Muscle of leg (tissue), 11 donors: ENCODE data around the gene PHEX. TPM values are rescaled to one million over a fixed set of nuclear protein-coding genes. Genes with fewer than 3 reads are reported as not detected.

Source experiments
- DNase-seq: peaks from one replicate; pipeline ENCODE4 v3.0.0; 2013
- H3K27ac ChIP-seq: one replicate; pipeline ENCODE4 v1.5.1; 2013; ENCODE audit warnings: mild to moderate bottlenecking, low read length, control low read depth
- H3K27me3 ChIP-seq: one replicate; pipeline ENCODE4 v1.6.1; 2013; ENCODE audit warnings: low read length; ENCODE audit not compliant: control insufficient read depth, insufficient read depth
- H3K36me3 ChIP-seq: one replicate; pipeline ENCODE4 v1.6.1; 2013; ENCODE audit warnings: low read length; ENCODE audit not compliant: control insufficient read depth, insufficient read depth
- H3K4me1 ChIP-seq: one replicate; pipeline ENCODE4 v1.6.1; 2013; ENCODE audit warnings: low read length; ENCODE audit not compliant: control insufficient read depth, insufficient read depth
- H3K4me3 ChIP-seq: one replicate; pipeline ENCODE4 v1.5.1; 2013; ENCODE audit warnings: low read length, control low read depth
- H3K9me3 ChIP-seq: replicated peaks from 2 replicates; pipeline ENCODE4 v1.6.1; 2013; ENCODE audit warnings: low read depth, low read length; ENCODE audit not compliant: control insufficient read depth
- WGBS: methylation state at CpG from one replicate; pipeline ENCODE4 v1.1.5; 2013; ENCODE audit warnings: missing lambda C conversion rate; ENCODE audit not compliant: insufficient coverage; 5-methylcytosine and 5-hydroxymethylcytosine counted together
- polyA plus RNA-seq, 8 donors: library from polyadenylated mRNA; unstranded; fragments of 120-200 nt; gene quantifications; one replicate each; pipeline versions ENCODE4 v1.2.1 to v1.2.3, GENCODE V29; 2013; ENCODE audit warnings: inconsistent platforms in 1 of 8, low replicate concordance in 1 of 8; ENCODE audit not compliant: insufficient read length in 8 of 8, insufficient read depth in 1 of 8
- total RNA-seq: library from RNA; stranded (reverse); fragments of 120-200 nt; gene quantifications from one replicate; pipeline ENCODE4 v1.2.4, GENCODE V29; 2013

PHEX gene
- total and polyA plus RNA-seq, 9 donors = 1.9 to 5.3 (median 4.5) TPM

DNA sequence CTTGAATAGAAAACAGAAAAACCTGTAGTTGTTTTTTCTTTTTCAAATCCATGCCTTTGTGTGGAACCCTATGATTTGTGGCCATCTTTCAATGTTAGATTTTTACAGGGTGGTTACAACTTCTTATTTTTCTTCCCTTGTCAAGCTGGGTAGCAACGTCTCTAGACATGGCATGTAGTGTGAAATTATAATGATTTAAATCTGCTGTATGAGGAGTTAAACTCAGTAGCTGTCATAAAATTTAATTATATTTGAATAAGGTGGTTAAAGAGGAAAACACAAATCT is 162.5 kb downstream of the PHEX start:
- no peak overlapping the region for H3K4me3 ChIP-seq
- H3K9me3 ChIP-seq = no peaks in the 10 kb centered on the region
- peaks cover 11% of the 10 kb centered on the region for H3K27me3 ChIP-seq
- no CpG with 5 or more reads among the region's 1 CpG for WGBS
- DNase-seq = no peak
- no peak overlapping the region for H3K27ac ChIP-seq
- H3K4me1 ChIP-seq = peaks cover 2% of the 10 kb centered on the region
- no peaks in the 10 kb centered on the region for H3K36me3 ChIP-seq

DNA sequence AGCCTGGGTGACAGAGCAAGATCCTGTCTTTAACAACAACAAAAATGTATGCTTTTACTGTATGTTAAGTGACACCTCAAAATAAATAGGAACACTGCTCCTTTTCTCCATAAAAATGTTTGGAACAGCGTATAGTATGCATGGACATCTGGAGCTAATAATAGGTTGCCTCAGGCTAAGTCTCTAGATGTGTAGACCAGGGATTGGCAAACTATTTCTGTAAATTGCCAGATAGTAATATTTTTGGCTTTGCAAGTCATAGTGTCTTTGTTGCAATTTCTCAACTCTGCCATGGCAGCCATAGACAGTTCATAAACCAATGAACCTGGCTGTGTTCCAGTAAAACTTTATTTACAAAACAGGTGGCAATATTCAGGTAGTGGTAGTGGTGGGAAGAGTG is 164.0 kb downstream of the PHEX start:
- H3K36me3 ChIP-seq = no peaks in the 10 kb centered on the region
- H3K9me3 ChIP-seq = no peaks in the 10 kb centered on the region
- WGBS = no CpG with 5 or more reads among the region's 1 CpG
- H3K27me3 ChIP-seq = peaks cover 11% of the 10 kb centered on the region
- H3K4me1 ChIP-seq = peaks cover 2% of the 10 kb centered on the region
- H3K27ac ChIP-seq = no peak overlapping the region
- H3K4me3 ChIP-seq = no peak overlapping the region
- DNase-seq = no peak

DNA sequence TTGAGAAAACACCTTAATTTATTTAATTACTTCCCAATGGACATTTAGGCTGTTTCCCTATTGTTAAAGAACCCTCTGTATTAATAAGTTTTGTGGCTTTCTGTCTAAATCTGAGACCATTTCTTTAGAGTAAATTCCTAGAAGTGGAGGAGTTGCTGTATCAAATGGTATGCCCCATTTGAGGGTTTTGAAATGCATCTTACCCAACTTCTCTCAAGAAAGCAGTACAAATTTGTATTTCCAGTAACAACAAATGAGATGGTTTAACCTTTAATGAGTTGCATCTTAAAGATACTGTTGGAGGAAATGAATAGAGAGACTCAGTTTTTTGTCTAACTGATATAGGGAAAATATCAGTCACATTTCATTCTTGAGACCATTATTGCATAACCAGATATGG is 170.1 kb downstream of the PHEX start:
- no peaks in the 10 kb centered on the region for H3K36me3 ChIP-seq
- peaks cover 8% of the 10 kb centered on the region for H3K27me3 ChIP-seq
- DNase-seq = no peak

DNA sequence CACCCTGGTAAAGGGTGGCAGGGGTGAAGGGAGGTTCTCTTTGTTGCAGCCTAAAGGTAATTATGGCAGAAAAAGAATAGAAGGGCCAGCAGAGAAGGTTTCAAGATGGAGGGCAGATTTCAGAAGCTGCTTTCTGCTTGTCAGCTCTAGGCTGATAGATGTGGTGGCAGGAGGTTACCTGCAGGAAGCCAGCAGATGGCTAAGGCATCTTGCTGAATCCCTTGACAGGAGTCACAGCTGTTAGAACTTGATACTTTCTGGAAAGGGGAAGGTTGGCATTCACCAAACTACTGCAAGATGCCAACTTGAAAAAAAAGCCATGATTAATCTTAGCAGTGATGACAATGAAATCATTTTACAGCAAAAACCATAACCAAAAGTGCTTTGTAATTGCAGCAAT is 171.1 kb downstream of the PHEX start:
- peak; percentile 7 for DNase-seq
- Histone ChIP-seq H3K4me1 (no peaks in the 10 kb centered on the region), H3K27me3 (peaks cover 8% of the 10 kb centered on the region), H3K9me3 (no peaks in the 10 kb centered on the region), H3K4me3 (no peak overlapping the region), H3K27ac (no peak overlapping the region), H3K36me3 (no peaks in the 10 kb centered on the region)

More for the DNA sequence above, 170.1 kb downstream of the PHEX start:
- Histone ChIP-seq H3K4me3 (no peak overlapping the region), H3K27ac (no peak overlapping the region), H3K9me3 (no peaks in the 10 kb centered on the region), H3K4me1 (no peaks in the 10 kb centered on the region)

DNA sequence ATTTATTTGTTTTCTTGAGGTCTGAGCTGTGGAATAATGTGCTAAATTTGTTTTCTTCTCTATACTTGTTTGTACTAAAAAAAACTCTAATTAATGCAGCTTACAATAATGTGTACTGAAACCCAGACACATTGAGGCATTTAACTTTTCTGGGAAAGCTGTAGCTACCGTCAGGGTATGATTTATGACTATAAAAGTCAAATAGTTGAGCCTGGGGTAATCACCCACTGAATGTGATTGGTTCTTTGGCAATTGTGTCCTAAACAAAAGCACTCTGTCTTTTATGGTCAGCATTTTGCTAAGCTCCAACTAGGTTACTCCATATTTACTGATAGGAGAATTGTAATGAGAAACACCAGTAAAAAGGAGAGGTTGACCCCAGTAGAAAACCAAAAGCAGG is 174.7 kb downstream of the PHEX start:
- Histone ChIP-seq H3K27ac (no peak overlapping the region), H3K4me1 (no peaks in the 10 kb centered on the region), H3K9me3 (no peaks in the 10 kb centered on the region), H3K4me3 (no peak overlapping the region), H3K27me3 (peaks cover 2% of the 10 kb centered on the region), H3K36me3 (no peaks in the 10 kb centered on the region)
- DNase-seq = no peak
- WGBS = no CpG with 5 or more reads among the region's 1 CpG

DNA sequence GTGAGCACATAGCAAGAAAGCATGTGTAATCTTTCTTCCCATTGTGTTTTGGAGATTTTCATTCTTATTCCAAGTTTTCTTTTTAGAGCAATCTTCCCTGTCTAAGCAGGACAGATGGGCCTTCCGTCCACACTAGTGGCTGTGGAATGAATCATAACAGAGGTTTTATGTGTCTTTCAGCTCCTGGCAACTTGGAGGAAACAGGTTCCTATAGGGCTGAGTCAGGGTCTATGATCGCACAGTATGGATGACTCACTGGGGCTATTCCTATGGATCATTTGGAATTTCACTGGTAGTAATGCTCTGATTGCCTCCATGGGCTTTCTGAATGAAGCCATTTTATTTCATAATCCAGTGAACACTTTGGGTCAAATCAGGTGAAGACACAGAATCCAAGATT is 188.8 kb downstream of the PHEX start:
- Histone ChIP-seq H3K9me3 (no peaks in the 10 kb centered on the region), H3K27me3 (peaks cover 15% of the 10 kb centered on the region), H3K36me3 (no peaks in the 10 kb centered on the region), H3K4me3 (no peak overlapping the region), H3K4me1 (no peaks in the 10 kb centered on the region), H3K27ac (no peak overlapping the region)
- no peak for DNase-seq
- 75% methylated on average over 2 of the region's 2 CpGs for WGBS

DNA sequence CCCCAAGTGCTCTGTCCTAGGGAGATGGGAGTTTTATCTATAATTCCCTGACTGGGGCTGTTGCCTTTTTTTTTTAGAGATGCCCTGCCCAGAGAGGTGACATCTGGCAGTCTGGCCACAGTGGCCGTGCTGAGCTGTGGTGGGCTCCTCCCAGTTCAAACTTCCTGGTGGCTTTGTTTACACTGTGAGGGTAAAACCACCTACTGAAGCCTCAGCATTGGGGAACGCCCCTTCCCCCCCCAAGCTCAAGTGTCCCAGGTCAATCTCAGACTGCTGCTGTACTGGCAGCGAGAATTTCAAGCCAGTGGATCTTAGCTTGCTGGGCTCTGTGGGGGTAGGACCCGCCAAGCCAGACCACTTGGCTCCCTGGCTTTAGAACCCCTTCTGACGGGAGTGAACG is 202.3 kb downstream of the PHEX start:
- no peaks in the 10 kb centered on the region for H3K36me3 ChIP-seq
- H3K4me3 ChIP-seq = no peak overlapping the region
- no peaks in the 10 kb centered on the region for H3K4me1 ChIP-seq
- no peak for DNase-seq
- no peaks in the 10 kb centered on the region for H3K9me3 ChIP-seq
- no peak overlapping the region for H3K27ac ChIP-seq
- peaks cover 5% of the 10 kb centered on the region for H3K27me3 ChIP-seq
- WGBS = 58% methylated on average over 4 of the region's 6 CpGs

DNA sequence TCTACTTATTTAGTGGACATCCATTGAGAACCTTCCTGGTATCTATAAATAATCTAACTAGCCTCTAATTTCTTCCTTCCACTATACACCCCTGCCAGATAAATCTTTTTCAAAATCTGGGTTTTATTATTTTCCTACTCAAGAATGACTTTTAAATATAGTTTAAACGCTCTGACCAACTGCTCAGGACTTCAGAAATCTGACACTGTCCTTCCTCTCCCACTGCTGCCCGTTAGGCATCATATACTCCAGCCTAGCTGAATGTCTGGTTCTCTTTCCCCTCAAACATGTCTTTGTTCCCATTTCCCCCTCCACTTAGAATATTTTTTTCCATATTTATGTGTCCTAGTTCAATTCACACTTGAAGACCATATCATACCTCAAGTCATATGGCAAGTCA is 205.4 kb downstream of the PHEX start:
- DNase-seq = no peak
- no peak overlapping the region for H3K4me3 ChIP-seq
- no peak overlapping the region for H3K27ac ChIP-seq
- H3K9me3 ChIP-seq = no peaks in the 10 kb centered on the region
- no peaks in the 10 kb centered on the region for H3K36me3 ChIP-seq
- WGBS = 55% methylated on average over 2 of the region's 2 CpGs
- no peaks in the 10 kb centered on the region for H3K4me1 ChIP-seq
- peaks cover 5% of the 10 kb centered on the region for H3K27me3 ChIP-seq

DNA sequence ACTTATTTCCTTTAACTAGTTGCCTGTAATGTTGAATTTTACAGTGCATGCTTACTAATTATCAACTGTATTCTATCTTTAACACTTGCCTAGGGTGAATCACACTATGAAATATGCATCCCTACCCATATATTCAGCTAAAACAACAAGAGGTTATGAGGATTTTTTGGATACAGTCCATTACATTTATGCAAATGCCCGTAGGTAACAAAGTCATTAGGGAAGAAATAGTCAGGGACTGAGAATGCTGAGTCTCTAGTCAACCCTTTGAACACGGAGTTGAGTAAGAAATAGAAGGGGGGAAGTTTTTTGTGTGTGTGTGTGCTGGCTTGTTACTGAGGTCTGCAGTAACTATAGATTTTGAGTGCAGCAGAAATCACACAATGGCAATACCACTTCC is 214.5 kb downstream of the PHEX start:
- no peaks in the 10 kb centered on the region for H3K36me3 ChIP-seq
- H3K4me3 ChIP-seq = no peak overlapping the region
- no peaks in the 10 kb centered on the region for H3K4me1 ChIP-seq
- H3K27ac ChIP-seq = no peak overlapping the region
- no peak for DNase-seq
- no peaks in the 10 kb centered on the region for H3K9me3 ChIP-seq
- no CpG with 5 or more reads among the region's 2 CpGs for WGBS
- H3K27me3 ChIP-seq = peaks cover 2% of the 10 kb centered on the region

DNA sequence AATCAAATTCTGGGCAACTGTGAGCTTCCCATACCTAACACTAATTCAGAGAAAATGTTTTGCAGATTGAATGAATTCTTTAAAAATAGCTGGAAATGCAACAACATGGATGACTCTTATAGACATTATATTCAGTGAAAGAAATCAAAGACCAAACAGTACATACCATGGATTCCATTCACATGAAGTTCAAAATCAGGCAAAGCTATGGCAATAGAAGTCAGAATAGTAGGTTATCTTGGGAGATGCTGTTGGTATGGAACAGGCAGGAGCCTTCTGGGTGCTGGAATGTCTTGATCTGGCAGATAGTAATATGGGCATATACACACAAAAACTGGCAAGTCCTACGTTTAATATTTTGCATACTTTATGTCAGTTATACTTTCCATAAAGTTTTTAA is 215.0 kb downstream of the PHEX start:
- H3K4me1 ChIP-seq = no peaks in the 10 kb centered on the region
- H3K4me3 ChIP-seq = no peak overlapping the region
- no peaks in the 10 kb centered on the region for H3K36me3 ChIP-seq
- no peak for DNase-seq
- H3K27ac ChIP-seq = no peak overlapping the region
- no peaks in the 10 kb centered on the region for H3K9me3 ChIP-seq
- H3K27me3 ChIP-seq = peaks cover 5% of the 10 kb centered on the region
- no CpG with 5 or more reads among the region's 1 CpG for WGBS

DNA sequence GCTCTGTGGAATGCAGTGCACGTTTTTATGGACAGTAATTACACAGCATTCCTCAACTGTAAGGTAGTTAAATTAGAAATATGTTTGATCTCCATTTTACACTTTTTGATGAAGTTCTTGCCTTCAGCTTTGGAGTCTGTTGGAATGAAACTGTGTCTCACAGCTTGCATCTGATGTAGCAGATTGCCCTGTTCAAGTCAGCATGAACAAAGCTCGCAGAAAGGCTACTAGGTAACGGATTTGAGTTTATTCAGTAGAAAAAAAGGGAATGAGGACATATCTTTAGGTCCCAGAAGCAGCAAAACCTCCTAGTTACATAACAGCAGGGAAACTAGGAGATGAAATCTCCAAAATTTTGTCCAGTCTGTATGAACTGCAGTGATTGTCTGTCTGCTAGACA is 216.3 kb downstream of the PHEX start:
- no peak overlapping the region for H3K27ac ChIP-seq
- H3K4me1 ChIP-seq = no peaks in the 10 kb centered on the region
- H3K27me3 ChIP-seq = peaks cover 5% of the 10 kb centered on the region
- no peaks in the 10 kb centered on the region for H3K36me3 ChIP-seq
- H3K4me3 ChIP-seq = no peak overlapping the region
- no peak for DNase-seq
- no peaks in the 10 kb centered on the region for H3K9me3 ChIP-seq
- 50% methylated on average over 1 of the region's 3 CpGs for WGBS
